GM19372 (cell line): ENCODE data around the gene CRHR1.

ENCODE experiments used
- ATAC-seq: cut with Tn5 transposase; IDR thresholded peaks from one replicate; pipeline ENCODE4 v1.9.1; 2021; ENCODE audit warnings: mild to moderate bottlenecking, low read depth, moderate library complexity; ENCODE audit not compliant: unreplicated experiment

Gene CRHR1

GRCh38 chr17:45787044-45787443, 2.9 kb downstream of the CRHR1 start:
- no peak for ATAC-seq

- ATAC-seq: no peak
Observed at GRCh38 chr17:45787656-45788055, 3.5 kb downstream of the CRHR1 start.

- ATAC-seq: no peak
Observed at GRCh38 chr17:45788057-45788456, 3.9 kb downstream of the CRHR1 start.

GRCh38 chr17:45789874-45790273, 5.8 kb downstream of the CRHR1 start:
- ATAC-seq: no peak

GRCh38 chr17:45790296-45790922, 6.3 kb downstream of the CRHR1 start:
- no peak for ATAC-seq

- ATAC-seq: no peak
Observed at GRCh38 chr17:45791041-45791582, 7.0 kb downstream of the CRHR1 start.

GRCh38 chr17:45791935-45792334, 7.8 kb downstream of the CRHR1 start:
- no peak for ATAC-seq

GRCh38 chr17:45792437-45792836, 8.3 kb downstream of the CRHR1 start:
- ATAC-seq: no peak

GRCh38 chr17:45792995-45793755, 9.1 kb downstream of the CRHR1 start:
- no peak for ATAC-seq

GRCh38 chr17:45793999-45794540, 9.9 kb downstream of the CRHR1 start:
- ATAC-seq: no peak

- ATAC-seq: no peak
Observed at GRCh38 chr17:45794840-45795239, 10.7 kb downstream of the CRHR1 start.

- no peak for ATAC-seq
Observed at GRCh38 chr17:45800816-45801215, 16.7 kb downstream of the CRHR1 start.

GRCh38 chr17:45801421-45801820, 17.3 kb downstream of the CRHR1 start:
- ATAC-seq: no peak

GRCh38 chr17:45808845-45809244, 24.7 kb downstream of the CRHR1 start:
- no peak for ATAC-seq

GRCh38 chr17:45809499-45809898, 25.4 kb downstream of the CRHR1 start:
- no peak for ATAC-seq

- no peak for ATAC-seq
Observed at GRCh38 chr17:45812102-45812501, 28.0 kb downstream of the CRHR1 start.

- no peak for ATAC-seq
Observed at GRCh38 chr17:45813048-45813725, 29.1 kb downstream of the CRHR1 start.

GRCh38 chr17:45814622-45815606, 30.8 kb downstream of the CRHR1 start:
- no peak for ATAC-seq

- ATAC-seq: no peak
Observed at GRCh38 chr17:45815752-45816151, 31.6 kb downstream of the CRHR1 start.

- ATAC-seq: no peak
Observed at GRCh38 chr17:45818041-45818440, 33.9 kb downstream of the CRHR1 start.
